Naive thymus-derived CD8-positive, alpha-beta T cell (primary cell): ENCODE measurements around the gene ECHDC3. TPM values are rescaled to one million over a fixed set of nuclear protein-coding genes. Genes with fewer than 3 reads are reported as not detected.

Source experiments
- ATAC-seq, 2 donors: fragments of 150-1000 bp; cut with Tn5 transposase in 1 of 2; sonication (Bioruptor Pico), chemical (Tn5 transposase) in 1 of 2; 1 replicate in 1 of 2; 2 replicates in 1 of 2; pipeline ENCODE4 v1.10.0; 2021; ENCODE audit warnings: mild to moderate bottlenecking in 2 of 2, moderate library complexity in 2 of 2
- POLR2A ChIA-PET: fragments of 350-600 bp; sonication (Branson Sonifier 250); formaldehyde crosslinking; loops from one replicate; lab custom pipeline; 2021; ENCODE audit warnings: antibody characterized with exemption; lab: Charles Lee
- DNase-seq, 10 donors: peaks; one replicate each; pipeline versions ENCODE4 v3.0.0 to v3.0.0-alpha.2; 2020 to 2022
- H3K27ac Mint-ChIP-seq, 10 donors: one replicate each; pipeline ENCODE4 v1.8.0; 2020 to 2022; ENCODE audit warnings: mild to moderate bottlenecking in 10 of 10, mixed read lengths in 10 of 10, moderate library complexity in 4 of 10, inconsistent platforms in 1 of 10
- H3K27me3 Mint-ChIP-seq, 5 donors: one replicate each; pipeline ENCODE4 v1.8.0; 2021 to 2022; ENCODE audit warnings: mixed read lengths in 5 of 5
- H3K36me3 Mint-ChIP-seq, 3 donors: one replicate each; pipeline ENCODE4 v1.8.0; 2020 to 2022; ENCODE audit warnings: mixed read lengths in 3 of 3, mild to moderate bottlenecking in 2 of 3, inconsistent platforms in 1 of 3
- H3K4me1 Mint-ChIP-seq, 4 donors: one replicate each; pipeline ENCODE4 v1.8.0; 2021 to 2022; ENCODE audit warnings: mixed read lengths in 4 of 4
- H3K4me3 Mint-ChIP-seq, 10 donors: one replicate each; pipeline ENCODE4 v1.8.0; 2020 to 2022; ENCODE audit warnings: mild to moderate bottlenecking in 10 of 10, mixed read lengths in 10 of 10, moderate library complexity in 6 of 10, inconsistent platforms in 1 of 10
- H3K9me3 Mint-ChIP-seq, 9 donors: one replicate each; pipeline ENCODE4 v1.8.0; 2020 to 2022; ENCODE audit warnings: mixed read lengths in 9 of 9, mild to moderate bottlenecking in 3 of 9, inconsistent platforms in 1 of 9, moderate library complexity in 1 of 9
- polyA plus RNA-seq, 3 donors: library from polyadenylated mRNA; unstranded; fragments of 300-500 nt; fragmentation: Illumina TruSeq; gene quantifications; one replicate each; pipeline ENCODE4 v1.2.3, GENCODE V29; 2021
- total RNA-seq, 8 experiments: library from RNA in 2 of 8; stranded (reverse) in 2 of 8; gene quantifications; one replicate each; pipeline ENCODE4 v1.2.3 and lab custom pipeline; 2021 to 2026

The ECHDC3 gene, protein sequence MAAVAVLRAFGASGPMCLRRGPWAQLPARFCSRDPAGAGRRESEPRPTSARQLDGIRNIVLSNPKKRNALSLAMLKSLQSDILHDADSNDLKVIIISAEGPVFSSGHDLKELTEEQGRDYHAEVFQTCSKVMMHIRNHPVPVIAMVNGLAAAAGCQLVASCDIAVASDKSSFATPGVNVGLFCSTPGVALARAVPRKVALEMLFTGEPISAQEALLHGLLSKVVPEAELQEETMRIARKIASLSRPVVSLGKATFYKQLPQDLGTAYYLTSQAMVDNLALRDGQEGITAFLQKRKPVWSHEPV
- total RNA-seq = under 1 TPM; 0.65 to 0.74 TPM
- polyA plus RNA-seq = 1 to 10 TPM in 1 of 3 donors, under 1 TPM in 2; 0.14 to 1.7 (median 0.55) TPM
- total RNA-seq (lab: John Stamatoyannopoulos, UW) = 0 to 3.8 (median 2.2) reads per million in 6 experiments

DNA sequence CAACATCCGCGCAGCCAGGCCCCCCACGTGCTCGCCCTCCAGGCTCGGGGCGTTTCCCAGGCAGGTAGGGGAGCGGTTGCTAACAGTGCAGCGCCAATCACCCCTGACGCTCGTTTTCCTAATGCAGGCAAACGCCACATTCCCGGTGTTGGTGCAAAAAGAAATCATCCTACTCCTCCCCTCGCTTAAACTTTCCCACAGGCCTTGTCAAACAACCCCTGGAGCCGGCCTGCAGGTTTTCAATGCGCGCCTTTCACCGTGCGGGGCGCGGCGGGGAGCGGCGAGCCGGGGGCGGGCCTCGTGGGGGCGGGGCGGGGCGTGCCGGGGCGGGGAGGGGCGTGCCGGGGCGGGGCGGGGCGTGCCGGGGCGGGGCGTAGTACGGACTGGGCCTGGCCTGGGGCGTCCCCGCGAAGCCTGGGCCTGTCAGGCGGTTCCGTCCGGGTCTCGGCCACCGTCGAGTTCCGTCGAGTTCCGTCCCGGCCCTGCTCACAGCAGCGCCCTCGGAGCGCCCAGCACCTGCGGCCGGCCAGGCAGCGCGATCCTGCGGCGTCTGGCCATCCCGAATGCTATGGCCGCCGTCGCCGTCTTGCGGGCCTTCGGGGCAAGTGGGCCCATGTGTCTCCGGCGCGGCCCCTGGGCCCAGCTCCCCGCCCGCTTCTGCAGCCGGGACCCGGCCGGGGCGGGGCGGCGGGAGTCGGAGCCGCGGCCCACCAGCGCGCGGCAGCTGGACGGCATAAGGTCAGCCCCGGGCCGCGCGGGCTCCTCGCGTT, at the start of gene ECHDC3:
TSS of gene ECHDC3 (plus strand) at position 374 of the 770 bp plus-strand sequence. CDS start at position 569, 195 bp downstream.
- DNase-seq (peak; percentile 25 to 68 (median 55)), ATAC-seq (peak; percentile 84 to 85)
- Mint-ChIP-seq H3K27ac (peak within 1 kb of the TSS in 7 of 10 donors; percentile 18 to 86 (median 47)), H3K36me3 (no peaks in the 10 kb centered on the region), H3K4me3 (peak within 1 kb of the TSS; percentile 66 to 88 (median 78)), H3K9me3 (peaks cover 0 to 4% (median 0%) of the 10 kb centered on the region in 9 donors), H3K4me1 (peaks cover 5 to 19% (median 15%) of the 10 kb centered on the region in 4 donors), H3K27me3 (peaks cover 0 to 11% (median 9%) of the 10 kb centered on the region in 5 donors)
- POLR2A ChIA-PET = interaction anchor here (1.7 kb wide), 1 partner anchor 15 kb away, joined by 4 read pairs; no protein-coding TSS in a partner anchor

DNA sequence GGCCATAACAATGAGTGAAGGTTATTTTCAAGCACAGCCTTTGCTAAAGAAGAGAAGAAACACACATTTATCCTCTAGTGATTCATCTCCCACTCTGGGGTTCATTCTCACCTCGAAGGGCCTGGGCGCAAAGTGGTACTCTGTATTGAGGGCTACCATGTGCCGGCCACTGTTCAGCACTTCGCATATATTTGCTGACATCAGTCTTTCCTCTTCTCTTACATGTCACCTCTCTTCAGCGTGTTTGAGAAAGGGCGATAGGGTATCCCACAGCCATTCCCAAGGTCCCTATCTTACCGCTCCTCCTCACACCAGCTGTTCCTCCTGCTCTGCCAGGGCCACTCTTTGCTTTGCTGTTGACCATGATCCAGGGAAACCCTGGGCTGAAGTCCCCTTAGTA, 48.8 kb upstream of the ECHDC3 start:
- DNase-seq (no peak), ATAC-seq (no peak)
- no peaks in the 10 kb centered on the region for H3K36me3 Mint-ChIP-seq
- H3K27me3 Mint-ChIP-seq = no peaks in the 10 kb centered on the region
- POLR2A ChIA-PET = no interaction called here
- H3K9me3 Mint-ChIP-seq = no peaks in the 10 kb centered on the region
- H3K27ac Mint-ChIP-seq = no peak overlapping the region
- no peak overlapping the region for H3K4me3 Mint-ChIP-seq
- peaks cover 10 to 39% (median 30%) of the 10 kb centered on the region in 4 donors for H3K4me1 Mint-ChIP-seq

DNA sequence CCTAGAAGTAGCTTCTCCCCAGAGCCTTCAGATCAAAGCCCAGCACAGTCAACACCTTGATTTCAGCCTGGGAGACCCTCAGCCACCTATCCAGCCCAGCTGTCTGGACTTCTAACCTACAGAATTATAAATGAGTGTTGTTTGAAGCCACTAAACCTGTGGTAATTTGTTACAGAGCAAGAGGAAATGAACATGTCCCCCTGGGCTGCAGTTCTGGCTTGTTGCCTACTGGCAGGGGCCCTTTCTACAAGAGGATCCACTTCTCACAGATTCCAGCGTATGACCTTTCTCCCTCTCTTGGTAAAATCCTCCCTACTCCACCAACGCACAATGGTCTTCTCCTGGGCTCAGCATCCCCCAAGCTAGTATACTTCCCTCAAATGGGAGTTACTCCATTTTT, 46.4 kb upstream of the ECHDC3 start:
- H3K27me3 Mint-ChIP-seq = no peaks in the 10 kb centered on the region
- H3K36me3 Mint-ChIP-seq = no peaks in the 10 kb centered on the region
- H3K4me3 Mint-ChIP-seq = no peak overlapping the region
- H3K27ac Mint-ChIP-seq = no peak overlapping the region
- no peak for ATAC-seq
- peaks cover 10 to 44% (median 31%) of the 10 kb centered on the region in 4 donors for H3K4me1 Mint-ChIP-seq
- POLR2A ChIA-PET = interaction anchor here (1.1 to 1.5 kb wide), 2 partner anchors 10 to 15 kb away, joined by 3 to 8 read pairs; no protein-coding TSS in a partner anchor
- no peaks in the 10 kb centered on the region for H3K9me3 Mint-ChIP-seq
- no peak for DNase-seq

DNA sequence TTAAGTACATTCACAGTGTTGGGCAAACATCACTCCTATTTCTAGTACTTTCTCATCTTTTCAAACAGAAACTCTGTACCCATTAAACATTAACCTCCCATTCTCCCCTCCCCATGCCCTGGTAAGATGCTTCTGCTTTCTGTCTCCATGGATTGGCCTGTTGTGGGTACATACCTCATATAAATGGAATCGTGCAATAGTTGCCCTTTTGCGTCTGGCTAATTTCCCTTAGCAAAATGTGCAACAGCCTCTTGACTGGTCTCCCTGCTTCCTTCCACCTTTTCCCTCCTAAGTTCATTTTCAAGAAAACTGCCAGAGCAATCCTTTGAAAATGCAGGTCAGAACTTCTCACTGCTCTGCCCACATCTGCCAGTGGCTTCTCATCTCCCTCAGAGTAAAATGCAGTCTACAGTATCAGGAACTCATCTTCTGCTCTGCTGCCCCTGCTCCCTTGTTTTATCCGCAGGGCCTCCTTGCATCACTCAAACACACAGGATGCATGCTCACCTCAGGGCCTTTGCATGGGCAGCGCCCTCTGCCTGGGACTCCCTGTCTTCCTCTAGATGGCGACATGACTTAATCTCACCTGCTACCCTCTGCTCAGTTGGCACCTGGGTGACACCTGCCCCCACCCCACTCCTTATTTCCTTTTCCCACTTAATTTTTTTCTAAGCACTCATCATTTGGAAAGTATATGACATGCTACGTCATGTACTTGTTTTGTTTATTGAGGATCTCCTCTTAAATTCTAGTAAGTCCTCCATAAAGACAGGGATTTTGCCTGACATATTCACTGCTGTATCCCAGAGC, 44.3 kb upstream of the ECHDC3 start:
- Mint-ChIP-seq H3K4me1 (peaks cover 10 to 44% (median 31%) of the 10 kb centered on the region in 4 donors), H3K36me3 (no peaks in the 10 kb centered on the region), H3K4me3 (peak overlapping the region in 1 of 10 donors; percentile 34), H3K27me3 (no peaks in the 10 kb centered on the region), H3K27ac (no peak overlapping the region), H3K9me3 (no peaks in the 10 kb centered on the region)
- ATAC-seq (no peak), DNase-seq (no peak)
- POLR2A ChIA-PET = no interaction called here

DNA sequence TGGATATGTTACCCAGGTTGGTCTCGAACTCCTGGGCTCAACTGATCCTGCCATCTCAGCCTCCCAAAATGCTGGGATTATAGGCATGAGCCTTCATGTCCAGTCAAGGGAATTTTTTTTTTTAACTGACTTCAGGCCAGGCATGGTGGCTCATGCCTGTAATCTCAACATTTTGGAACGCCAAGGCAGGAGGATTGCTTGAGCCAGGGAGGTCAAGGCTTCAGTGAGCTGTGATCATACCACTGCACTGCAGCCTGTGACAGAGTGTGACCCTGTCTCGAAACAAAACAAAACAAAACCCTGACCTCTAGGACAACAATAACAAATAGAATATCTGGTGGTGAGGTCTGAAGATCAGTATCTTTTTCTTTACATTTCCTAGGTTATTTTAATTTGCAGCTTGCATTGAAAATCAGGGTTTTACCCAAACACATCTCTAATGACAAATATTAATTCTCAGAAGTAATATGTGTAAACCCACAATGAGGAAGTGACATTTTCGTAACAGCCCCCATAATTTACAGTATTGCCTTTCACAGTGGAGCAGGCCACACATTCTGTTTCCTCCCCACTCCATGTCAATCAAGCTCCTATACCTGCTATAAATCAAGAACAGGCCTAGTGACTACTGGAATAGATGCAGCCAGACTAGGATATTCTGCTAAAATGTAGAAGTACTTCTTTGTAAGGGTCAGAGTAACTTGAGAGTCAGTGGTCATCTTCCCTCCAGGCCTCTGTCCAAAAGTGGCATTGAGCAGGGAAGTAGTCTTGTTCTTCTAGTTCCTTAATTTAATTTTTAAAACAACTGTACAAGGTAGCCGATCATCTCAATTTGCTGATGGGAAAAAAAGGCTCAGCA, 43.3 kb upstream of the ECHDC3 start:
- POLR2A ChIA-PET = interaction anchor here (0.8 kb wide), 1 partner anchor 18 kb away, joined by 3 read pairs; no protein-coding TSS in a partner anchor
- Mint-ChIP-seq H3K27ac (peak overlapping the region in 2 of 10 donors; percentile 3 to 52), H3K4me3 (no peak overlapping the region), H3K9me3 (no peaks in the 10 kb centered on the region), H3K36me3 (no peaks in the 10 kb centered on the region), H3K27me3 (no peaks in the 10 kb centered on the region), H3K4me1 (peaks cover 10 to 44% (median 31%) of the 10 kb centered on the region in 4 donors)
- ATAC-seq (no peak), DNase-seq (no peak)

DNA sequence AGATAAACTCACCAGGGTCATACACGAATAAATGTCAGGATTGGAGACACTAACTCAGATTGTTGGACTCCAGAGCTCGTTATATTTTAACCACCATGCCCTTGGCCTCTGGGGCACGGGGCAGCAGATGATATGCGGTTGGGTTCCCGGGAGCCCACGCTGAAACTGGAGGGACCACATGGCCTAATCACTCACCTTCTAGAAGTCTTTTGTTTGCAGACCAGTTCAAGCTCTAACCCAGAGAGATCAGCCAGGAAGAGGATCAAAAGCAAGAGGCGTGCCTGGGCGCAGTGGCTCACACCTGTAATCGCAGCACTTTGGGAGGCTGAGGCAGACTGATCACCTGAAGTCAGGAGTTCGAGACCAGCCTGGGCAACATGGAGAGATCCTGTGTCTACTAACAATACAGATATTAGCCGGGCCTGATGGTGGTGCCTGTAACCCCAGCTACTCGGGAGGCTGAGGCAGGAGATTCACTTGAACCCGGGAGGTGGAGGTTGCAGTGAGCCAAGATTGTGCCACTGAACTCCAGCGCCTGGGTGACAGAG, 42.6 kb upstream of the ECHDC3 start:
- H3K27ac Mint-ChIP-seq = peak overlapping the region in 2 of 10 donors; percentile 52 to 74
- POLR2A ChIA-PET = interaction anchor here (0.7 to 1.1 kb wide), 2 partner anchors 11 to 72 kb away, joined by 3 read pairs; no protein-coding TSS in a partner anchor
- DNase-seq (no peak), ATAC-seq (no peak)
- H3K9me3 Mint-ChIP-seq = no peaks in the 10 kb centered on the region
- H3K4me3 Mint-ChIP-seq = no peak overlapping the region
- no peaks in the 10 kb centered on the region for H3K27me3 Mint-ChIP-seq
- no peaks in the 10 kb centered on the region for H3K36me3 Mint-ChIP-seq
- H3K4me1 Mint-ChIP-seq = peaks cover 11 to 44% (median 31%) of the 10 kb centered on the region in 4 donors

DNA sequence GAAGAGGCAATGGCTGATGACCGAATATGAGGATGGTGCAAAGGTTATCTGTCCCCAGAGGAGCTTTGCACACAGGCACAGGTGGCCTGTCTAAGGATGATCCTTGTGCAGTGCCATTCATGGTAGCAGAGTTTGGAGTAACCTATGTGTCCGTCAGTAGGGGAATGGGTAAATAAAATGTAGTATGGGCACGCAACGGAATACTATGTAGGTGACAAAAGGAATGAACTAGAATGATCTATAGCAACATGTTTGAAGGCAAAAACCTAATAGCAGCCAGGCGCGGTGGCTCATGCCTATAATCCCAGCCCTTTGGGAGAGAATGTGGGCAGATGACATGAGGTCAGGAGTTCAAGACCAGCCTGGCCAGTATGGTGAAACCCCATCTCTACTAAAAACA, 41.6 kb upstream of the ECHDC3 start:
- H3K36me3 Mint-ChIP-seq = no peaks in the 10 kb centered on the region
- H3K4me1 Mint-ChIP-seq = peaks cover 11 to 38% (median 29%) of the 10 kb centered on the region in 4 donors
- no peaks in the 10 kb centered on the region for H3K9me3 Mint-ChIP-seq
- ATAC-seq (no peak), DNase-seq (no peak)
- POLR2A ChIA-PET = interaction anchor here (1.1 kb wide), 1 partner anchor 10 kb away, joined by 3 read pairs; no protein-coding TSS in a partner anchor
- peaks cover 0 to 2% (median 0%) of the 10 kb centered on the region in 5 donors for H3K27me3 Mint-ChIP-seq
- H3K4me3 Mint-ChIP-seq = no peak overlapping the region
- peak overlapping the region in 1 of 10 donors; percentile 63 for H3K27ac Mint-ChIP-seq

DNA sequence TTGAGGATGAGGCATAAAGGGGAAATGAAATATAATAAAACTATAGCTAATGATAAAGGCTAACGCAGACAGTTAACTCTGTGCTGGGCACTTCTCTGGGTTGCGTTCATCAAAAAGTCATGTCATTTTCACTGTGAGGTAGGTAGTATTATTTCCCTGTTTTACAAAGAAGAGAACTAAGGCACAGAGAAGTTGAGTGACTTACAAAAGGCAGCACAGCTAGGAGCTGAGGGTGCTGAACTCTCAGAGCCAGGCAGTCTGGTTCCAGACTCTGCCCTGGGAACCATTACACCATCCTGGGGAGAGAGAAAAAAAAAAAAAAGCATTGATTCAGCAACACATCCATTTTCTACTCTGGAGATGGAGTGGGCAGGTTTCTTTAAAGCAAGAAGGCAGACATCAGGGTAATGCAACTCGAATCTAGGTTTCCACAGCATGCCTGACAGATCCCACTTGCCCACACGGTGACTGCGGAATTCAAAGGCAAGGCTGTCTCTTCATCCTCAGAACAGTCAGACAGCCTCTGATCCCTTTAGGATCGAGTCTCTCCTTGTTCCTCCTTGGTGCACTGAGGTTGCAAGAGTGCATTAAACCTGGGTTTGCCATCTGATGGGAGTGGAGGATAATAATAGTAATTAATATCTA, 40.6 kb upstream of the ECHDC3 start:
- POLR2A ChIA-PET = no interaction called here
- Mint-ChIP-seq H3K36me3 (no peaks in the 10 kb centered on the region), H3K4me3 (no peak overlapping the region), H3K27ac (no peak overlapping the region), H3K4me1 (peaks cover 11 to 29% (median 20%) of the 10 kb centered on the region in 4 donors), H3K27me3 (peaks cover 0 to 2% (median 0%) of the 10 kb centered on the region in 5 donors), H3K9me3 (no peaks in the 10 kb centered on the region)
- DNase-seq = no peak
- ATAC-seq = no peak

DNA sequence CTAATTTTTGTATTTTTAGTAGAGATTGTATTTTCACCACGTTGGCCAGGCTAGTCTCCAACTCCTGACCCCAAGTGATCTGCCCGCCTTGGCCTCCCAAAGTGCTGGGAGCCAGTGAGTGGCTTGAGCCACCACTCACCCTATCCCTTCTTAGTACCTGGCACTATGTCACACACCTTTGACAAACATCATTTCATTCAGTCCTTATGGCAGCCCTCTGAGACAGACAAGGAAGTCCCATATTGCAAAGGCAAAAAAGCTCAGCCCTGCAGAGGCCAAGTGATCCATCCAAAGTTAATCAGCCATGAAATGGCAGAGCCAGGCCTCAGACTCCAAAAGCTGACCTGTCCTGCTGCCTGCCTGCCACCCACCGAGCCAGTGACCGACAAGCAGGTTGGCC, 39.9 kb upstream of the ECHDC3 start:
- Mint-ChIP-seq H3K4me1 (peaks cover 7 to 22% (median 17%) of the 10 kb centered on the region in 4 donors), H3K9me3 (no peaks in the 10 kb centered on the region), H3K4me3 (no peak overlapping the region), H3K36me3 (no peaks in the 10 kb centered on the region), H3K27me3 (peaks cover 0 to 3% (median 0%) of the 10 kb centered on the region in 5 donors), H3K27ac (peak overlapping the region in 1 of 10 donors; percentile 11)
- POLR2A ChIA-PET = no interaction called here
- no peak for DNase-seq
- no peak for ATAC-seq

DNA sequence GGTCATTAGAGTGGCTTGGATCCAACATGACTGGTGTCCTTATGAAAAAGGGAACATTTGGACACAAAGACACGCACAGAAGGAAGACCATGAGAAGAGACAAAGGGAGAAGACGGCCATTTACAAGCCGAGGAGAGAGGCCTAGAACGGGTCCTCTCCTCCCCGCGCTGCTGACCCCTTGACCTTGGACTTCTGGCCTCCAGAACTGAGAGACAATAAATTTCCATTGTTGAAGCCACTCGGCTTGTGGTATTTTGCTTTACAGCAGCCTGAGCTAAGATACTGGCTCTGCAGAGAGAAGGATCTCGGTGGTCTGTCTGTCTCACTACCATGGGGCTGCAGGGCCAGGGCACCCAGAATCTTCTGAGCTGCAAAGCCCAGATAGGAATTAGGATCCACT, 38.1 kb upstream of the ECHDC3 start:
- Mint-ChIP-seq H3K4me3 (no peak overlapping the region), H3K27me3 (peaks cover 0 to 6% (median 2%) of the 10 kb centered on the region in 5 donors), H3K9me3 (no peaks in the 10 kb centered on the region), H3K36me3 (no peaks in the 10 kb centered on the region), H3K4me1 (peaks cover under 1 to 12% (median 5%) of the 10 kb centered on the region in 4 donors), H3K27ac (peak overlapping the region in 2 of 10 donors; percentile 38 to 45)
- no peak for ATAC-seq
- no peak for DNase-seq
- POLR2A ChIA-PET = no interaction called here

DNA sequence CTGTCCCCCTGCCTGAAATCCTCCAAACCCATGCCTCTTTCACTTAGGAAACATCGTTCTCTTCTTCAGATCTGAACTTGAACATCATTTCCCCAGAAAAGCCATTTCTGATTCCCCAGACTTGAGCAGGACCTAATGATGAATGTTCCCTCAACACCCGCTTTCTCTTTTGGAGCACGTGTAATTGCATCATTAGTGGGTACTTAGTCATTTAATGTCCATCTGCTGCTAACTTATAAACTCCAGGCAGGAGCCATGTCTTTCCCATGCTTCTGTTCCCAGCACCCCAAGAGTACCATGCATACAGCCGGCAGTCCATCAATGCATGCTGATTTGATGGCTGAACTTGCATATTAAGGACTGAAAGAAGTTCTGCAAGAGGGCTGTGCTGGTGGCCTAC, 36.5 kb upstream of the ECHDC3 start:
- Mint-ChIP-seq H3K36me3 (no peaks in the 10 kb centered on the region), H3K4me3 (no peak overlapping the region), H3K27me3 (peaks cover 0 to 6% (median 2%) of the 10 kb centered on the region in 5 donors), H3K9me3 (no peaks in the 10 kb centered on the region), H3K4me1 (peaks cover 6 to 16% (median 8%) of the 10 kb centered on the region in 4 donors), H3K27ac (peak overlapping the region in 2 of 10 donors; percentile 34)
- POLR2A ChIA-PET = no interaction called here
- ATAC-seq (no peak), DNase-seq (no peak)
